ENCODE results near the gene KIF3A.

GRCh38 chr5:132675936-132676689 is 61.2 kb downstream of the KIF3A start:
- no peak for TF ChIP-seq CTCF (IDR thresholded peaks at IDR 0.05)
- TF ChIP-seq POLR2A (IDR thresholded peaks at IDR 0.05), result no peak
- TF ChIP-seq POLR2AphosphoS5 (IDR thresholded peaks at IDR 0.05), result no peak
- no peak for TF ChIP-seq EP300 (IDR thresholded peaks at IDR 0.05)
